GM23338 (cell line): Measurements from ENCODE around the gene PJA2. TPM values are rescaled to one million over a fixed set of nuclear protein-coding genes. Genes with fewer than 3 reads are reported as not detected.

ENCODE experiments used
- ATAC-seq: fragments of 200-7000 bp; cut with Tn5 transposase; 3 replicates; pipeline ENCODE4 v1.9.1; 2020
- DNase-seq: peaks from one replicate; pipeline ENCODE4 v3.0.0-alpha.2; 2015; ENCODE audit warnings: low spot score
- H2AFZ ChIP-seq: fragments of 200-600 bp; sonication (generic); 2 replicates; pipeline ENCODE4 v1.8.0; 2016; ENCODE audit warnings: antibody characterized with exemption, mild to moderate bottlenecking, moderate library complexity
- H3F3A ChIP-seq: fragments of 200-600 bp; sonication (generic); replicated peaks from 2 replicates; pipeline ENCODE4 v1.8.0; 2017; ENCODE audit warnings: antibody characterized with exemption, mixed run types, low read depth
- H3K27ac ChIP-seq: fragments of 200-600 bp; sonication (generic); 2 replicates; pipeline ENCODE4 v1.6.1; 2016; ENCODE audit warnings: low read depth
- H3K27me3 ChIP-seq: fragments of 200-600 bp; sonication (generic); 2 replicates; pipeline ENCODE4 v1.8.0; 2016; ENCODE audit warnings: mild to moderate bottlenecking, mixed run types, moderate library complexity; ENCODE audit not compliant: insufficient read depth
- H3K36me3 ChIP-seq: fragments of 200-600 bp; sonication (generic); 2 replicates; pipeline ENCODE4 v1.8.0; 2016; ENCODE audit warnings: mild to moderate bottlenecking; ENCODE audit not compliant: insufficient read depth
- H3K4me1 ChIP-seq: fragments of 200-600 bp; sonication (generic); 2 replicates; pipeline ENCODE4 v1.8.0; 2016; ENCODE audit warnings: mild to moderate bottlenecking, moderate library complexity; ENCODE audit not compliant: insufficient read depth
- H3K4me2 ChIP-seq: fragments of 200-600 bp; sonication (generic); 2 replicates; pipeline ENCODE4 v1.7.1; 2017; ENCODE audit warnings: mixed run types
- H3K4me3 ChIP-seq: fragments of 200-600 bp; sonication (generic); 2 replicates; pipeline ENCODE4 v1.6.1; 2016; ENCODE audit warnings: mixed run types
- H3K79me2 ChIP-seq: fragments of 200-600 bp; sonication (generic); replicated peaks from 2 replicates; pipeline ENCODE4 v1.8.0; 2017; ENCODE audit warnings: mild to moderate bottlenecking; ENCODE audit not compliant: insufficient read depth
- H3K9me2 ChIP-seq: fragments of 200-600 bp; sonication (generic); 2 replicates; pipeline ENCODE4 v1.8.0; 2017; ENCODE audit not compliant: insufficient read depth
- H4K20me1 ChIP-seq: fragments of 200-600 bp; sonication (generic); replicated peaks from 2 replicates; pipeline ENCODE4 v1.8.0; 2017; ENCODE audit warnings: mild to moderate bottlenecking; ENCODE audit not compliant: insufficient read depth
- H3K27ac Mint-ChIP-seq: 2 replicates; pipeline ENCODE4 v1.8.0; 2020; ENCODE audit warnings: inconsistent platforms, mild to moderate bottlenecking, moderate library complexity, mixed read lengths
- H3K27me3 Mint-ChIP-seq: 3 replicates; pipeline ENCODE4 v1.8.0; 2022; ENCODE audit warnings: low read depth, mild to moderate bottlenecking, moderate library complexity, mixed read lengths, inconsistent platforms; ENCODE audit not compliant: insufficient read depth, poor library complexity
- H3K36me3 Mint-ChIP-seq: 3 replicates; pipeline ENCODE4 v1.8.0; 2021; ENCODE audit warnings: low read depth, mild to moderate bottlenecking, inconsistent platforms, moderate library complexity, mixed read lengths
- H3K4me1 Mint-ChIP-seq: 3 replicates; pipeline ENCODE4 v1.8.0; 2020; ENCODE audit warnings: mild to moderate bottlenecking, inconsistent platforms, mixed read lengths
- H3K4me3 Mint-ChIP-seq: 3 replicates; pipeline ENCODE4 v1.8.0; 2021; ENCODE audit warnings: moderate library complexity, mild to moderate bottlenecking, inconsistent platforms, mixed read lengths
- H3K9me3 Mint-ChIP-seq: 3 replicates; pipeline ENCODE4 v1.8.0; 2020; ENCODE audit warnings: moderate library complexity, mild to moderate bottlenecking, inconsistent platforms, mixed read lengths
- EZH2phosphoT487 ChIP-seq: fragments of 200-600 bp; sonication (generic); IDR thresholded peaks from one replicate; pipeline ENCODE4 v1.8.1; 2018; ENCODE audit warnings: antibody characterized with exemption; ENCODE audit not compliant: unreplicated experiment
- POLR2AphosphoS5 ChIP-seq: IDR thresholded peaks from 2 replicates; pipeline ENCODE4 v1.6.1; 2016; ENCODE audit warnings: antibody characterized with exemption, low read depth
- REST ChIP-seq: IDR thresholded peaks from one replicate; pipeline ENCODE4 v1.6.1; 2018; ENCODE audit warnings: antibody characterized with exemption; ENCODE audit not compliant: unreplicated experiment
- ZNF114 ChIP-seq: fragments of 250-450 bp; sonication (Bioruptor Pico); IDR thresholded peaks from 2 replicates; pipeline ENCODE4 v1.5.0; 2020; ENCODE audit warnings: mild to moderate bottlenecking, moderate library complexity
- polyA plus RNA-seq: library from polyadenylated mRNA; unstranded; fragments of >200 nt; fragmentation: Nextera tagmentation; extraction: Ambion mirVana; gene quantifications from 2 replicates; pipeline ENCODE4 v1.2.1, GENCODE V29; 2016
- total RNA-seq: library from RNA; depleted of rRNA; stranded (reverse); fragments of >200 nt; shearing (Covaris generic); gene quantifications from 2 replicates; pipeline ENCODE4 v1.2.3, GENCODE V29; 2014
- TF ChIP-seq, protein P1 (sequence below), 2 experiments: fragments of 200-600 bp in 1 of 2; sonication (generic) in 1 of 2; conservative IDR thresholded peaks; 2 replicates each; pipeline versions ENCODE4 v1.5.1 to v1.6.1; 2016 to 2017; ENCODE audit warnings: antibody characterized with exemption in 2 of 2, low read depth in 2 of 2, mild to moderate bottlenecking in 2 of 2, moderate library complexity in 1 of 2
- TF ChIP-seq, protein P2 (sequence below): IDR thresholded peaks from 2 replicates; pipeline ENCODE4 v1.6.1; 2016; ENCODE audit warnings: antibody characterized with exemption
- TF ChIP-seq, protein P3 (sequence below): fragments of 250-450 bp; sonication (Bioruptor Pico); IDR thresholded peaks from 2 replicates; pipeline ENCODE4 v1.5.0; 2020; ENCODE audit warnings: mild to moderate bottlenecking, moderate library complexity

The PJA2 gene
- total and polyA plus RNA-seq, 2 experiments from 2014 or later, result 31.5 to 65.3 TPM

DNA sequence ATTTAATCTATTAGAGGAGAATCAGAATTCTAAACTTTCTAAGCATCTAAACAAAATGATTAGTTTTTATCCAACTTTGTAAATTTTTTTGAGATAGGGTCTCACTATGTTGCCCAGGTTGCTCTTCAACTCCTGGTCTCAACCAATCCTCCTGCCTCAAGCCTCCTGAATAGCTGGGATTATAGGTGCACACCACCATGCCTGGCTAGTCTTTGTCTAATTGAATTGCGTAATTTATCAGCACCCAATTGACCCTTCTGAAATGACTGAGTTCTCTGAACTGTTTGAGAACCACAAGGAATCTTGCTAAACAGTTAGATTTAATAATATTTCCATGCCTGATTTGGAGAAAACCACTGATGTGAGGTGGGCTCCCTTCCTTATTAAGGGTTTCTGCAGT lies 75.7 kb downstream of the PJA2 start:
- Mint-ChIP-seq H3K4me1 (peaks cover 3% of the 10 kb centered on the region; the same call in 2 of the 3 replicates), H3K36me3 (peaks cover 3% of the 10 kb centered on the region; the same call in 1 of the 3 replicates), H3K4me3 (no peak overlapping the region), H3K27me3 (no peaks in the 10 kb centered on the region), H3K27ac (no peak overlapping the region), H3K9me3 (no peaks in the 10 kb centered on the region)
- H3K4me2 ChIP-seq, result no peak overlapping the region
- no peaks in the 10 kb centered on the region for H3K79me2 ChIP-seq
- no peak overlapping the region for H3K27ac ChIP-seq
- no peaks in the 10 kb centered on the region for H3K9me2 ChIP-seq
- H4K20me1 ChIP-seq, result no peaks in the 10 kb centered on the region
- H3K4me1 ChIP-seq, result no peaks in the 10 kb centered on the region
- DNase-seq (no peak), ATAC-seq (no peak)
- TF ChIP-seq POLR2AphosphoS5, result no peak
- no peak for TF ChIP-seq REST
- TF ChIP-seq, protein P1, sequence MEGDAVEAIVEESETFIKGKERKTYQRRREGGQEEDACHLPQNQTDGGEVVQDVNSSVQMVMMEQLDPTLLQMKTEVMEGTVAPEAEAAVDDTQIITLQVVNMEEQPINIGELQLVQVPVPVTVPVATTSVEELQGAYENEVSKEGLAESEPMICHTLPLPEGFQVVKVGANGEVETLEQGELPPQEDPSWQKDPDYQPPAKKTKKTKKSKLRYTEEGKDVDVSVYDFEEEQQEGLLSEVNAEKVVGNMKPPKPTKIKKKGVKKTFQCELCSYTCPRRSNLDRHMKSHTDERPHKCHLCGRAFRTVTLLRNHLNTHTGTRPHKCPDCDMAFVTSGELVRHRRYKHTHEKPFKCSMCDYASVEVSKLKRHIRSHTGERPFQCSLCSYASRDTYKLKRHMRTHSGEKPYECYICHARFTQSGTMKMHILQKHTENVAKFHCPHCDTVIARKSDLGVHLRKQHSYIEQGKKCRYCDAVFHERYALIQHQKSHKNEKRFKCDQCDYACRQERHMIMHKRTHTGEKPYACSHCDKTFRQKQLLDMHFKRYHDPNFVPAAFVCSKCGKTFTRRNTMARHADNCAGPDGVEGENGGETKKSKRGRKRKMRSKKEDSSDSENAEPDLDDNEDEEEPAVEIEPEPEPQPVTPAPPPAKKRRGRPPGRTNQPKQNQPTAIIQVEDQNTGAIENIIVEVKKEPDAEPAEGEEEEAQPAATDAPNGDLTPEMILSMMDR (conservative IDR thresholded peaks at IDR 0.05; ENCODE audit: low read depth in 2 of 2), result no peak
- no peaks in the 10 kb centered on the region for H3K36me3 ChIP-seq
- no peaks in the 10 kb centered on the region for H3K27me3 ChIP-seq
- no peak overlapping the region for H3K4me3 ChIP-seq
- no peak overlapping the region for H2AFZ ChIP-seq
- no peaks in the 10 kb centered on the region for H3F3A ChIP-seq

DNA sequence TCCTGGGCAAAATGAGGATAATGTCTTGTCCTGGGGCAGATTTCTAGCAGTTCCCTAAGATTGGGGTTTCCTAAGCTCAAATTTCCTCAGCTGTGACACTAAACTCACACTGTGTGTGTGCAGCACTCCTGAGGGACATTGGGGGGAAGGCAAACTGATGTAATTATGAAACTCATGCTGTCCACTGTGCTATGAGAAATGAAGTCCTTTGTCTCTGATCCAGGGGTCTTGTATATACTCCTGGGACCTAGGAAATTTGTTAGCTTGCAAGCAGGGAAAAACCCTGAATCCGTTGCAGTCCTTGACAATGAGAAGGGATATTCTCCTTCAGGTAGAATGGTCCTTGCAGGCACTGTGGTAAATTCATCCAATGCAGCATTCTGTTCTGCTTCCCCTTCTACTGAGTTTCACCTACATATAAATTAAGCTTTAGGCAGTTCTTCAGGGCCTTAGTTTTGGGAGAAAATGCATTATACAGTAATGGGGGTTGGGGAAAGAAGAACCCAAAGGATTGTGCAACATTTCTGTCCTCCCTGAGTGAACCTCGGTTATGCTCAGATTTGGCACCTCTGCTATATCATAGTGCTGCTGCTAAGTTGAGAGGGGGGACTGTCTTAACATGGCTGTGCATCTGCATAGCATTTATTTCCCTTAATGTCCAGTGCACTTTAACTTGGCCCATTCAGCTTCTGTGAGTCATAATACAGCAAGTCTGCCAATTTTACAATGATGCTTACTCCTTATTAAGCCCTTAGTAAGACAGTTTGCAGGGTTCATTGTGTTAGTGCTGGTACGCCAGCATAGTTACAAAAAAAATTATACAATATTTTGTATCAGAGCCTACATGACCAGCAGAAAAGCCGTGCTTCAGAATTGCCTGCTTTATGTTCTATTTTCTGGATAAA lies 80.2 kb downstream of the PJA2 start:
- Mint-ChIP-seq H3K9me3 (no peaks in the 10 kb centered on the region), H3K4me3 (no peak overlapping the region), H3K27me3 (no peaks in the 10 kb centered on the region), H3K27ac (no peak overlapping the region), H3K4me1 (peaks cover 3% of the 10 kb centered on the region; the same call in 2 of the 3 replicates), H3K36me3 (no peaks in the 10 kb centered on the region; the same call in 2 of the 3 replicates)
- Histone ChIP-seq H3K79me2 (no peaks in the 10 kb centered on the region), H3K36me3 (no peaks in the 10 kb centered on the region), H4K20me1 (no peaks in the 10 kb centered on the region), H3K27ac (no peak overlapping the region), H3K4me3 (no peak overlapping the region), H3F3A (no peaks in the 10 kb centered on the region), H2AFZ (no peak overlapping the region), H3K4me2 (no peak overlapping the region), H3K9me2 (no peaks in the 10 kb centered on the region), H3K4me1 (no peaks in the 10 kb centered on the region), H3K27me3 (no peaks in the 10 kb centered on the region)
- DNase-seq (no peak), ATAC-seq (no peak)
- TF ChIP-seq, protein P2, sequence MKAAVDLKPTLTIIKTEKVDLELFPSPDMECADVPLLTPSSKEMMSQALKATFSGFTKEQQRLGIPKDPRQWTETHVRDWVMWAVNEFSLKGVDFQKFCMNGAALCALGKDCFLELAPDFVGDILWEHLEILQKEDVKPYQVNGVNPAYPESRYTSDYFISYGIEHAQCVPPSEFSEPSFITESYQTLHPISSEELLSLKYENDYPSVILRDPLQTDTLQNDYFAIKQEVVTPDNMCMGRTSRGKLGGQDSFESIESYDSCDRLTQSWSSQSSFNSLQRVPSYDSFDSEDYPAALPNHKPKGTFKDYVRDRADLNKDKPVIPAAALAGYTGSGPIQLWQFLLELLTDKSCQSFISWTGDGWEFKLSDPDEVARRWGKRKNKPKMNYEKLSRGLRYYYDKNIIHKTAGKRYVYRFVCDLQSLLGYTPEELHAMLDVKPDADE, result no peak
- TF ChIP-seq, protein P3, sequence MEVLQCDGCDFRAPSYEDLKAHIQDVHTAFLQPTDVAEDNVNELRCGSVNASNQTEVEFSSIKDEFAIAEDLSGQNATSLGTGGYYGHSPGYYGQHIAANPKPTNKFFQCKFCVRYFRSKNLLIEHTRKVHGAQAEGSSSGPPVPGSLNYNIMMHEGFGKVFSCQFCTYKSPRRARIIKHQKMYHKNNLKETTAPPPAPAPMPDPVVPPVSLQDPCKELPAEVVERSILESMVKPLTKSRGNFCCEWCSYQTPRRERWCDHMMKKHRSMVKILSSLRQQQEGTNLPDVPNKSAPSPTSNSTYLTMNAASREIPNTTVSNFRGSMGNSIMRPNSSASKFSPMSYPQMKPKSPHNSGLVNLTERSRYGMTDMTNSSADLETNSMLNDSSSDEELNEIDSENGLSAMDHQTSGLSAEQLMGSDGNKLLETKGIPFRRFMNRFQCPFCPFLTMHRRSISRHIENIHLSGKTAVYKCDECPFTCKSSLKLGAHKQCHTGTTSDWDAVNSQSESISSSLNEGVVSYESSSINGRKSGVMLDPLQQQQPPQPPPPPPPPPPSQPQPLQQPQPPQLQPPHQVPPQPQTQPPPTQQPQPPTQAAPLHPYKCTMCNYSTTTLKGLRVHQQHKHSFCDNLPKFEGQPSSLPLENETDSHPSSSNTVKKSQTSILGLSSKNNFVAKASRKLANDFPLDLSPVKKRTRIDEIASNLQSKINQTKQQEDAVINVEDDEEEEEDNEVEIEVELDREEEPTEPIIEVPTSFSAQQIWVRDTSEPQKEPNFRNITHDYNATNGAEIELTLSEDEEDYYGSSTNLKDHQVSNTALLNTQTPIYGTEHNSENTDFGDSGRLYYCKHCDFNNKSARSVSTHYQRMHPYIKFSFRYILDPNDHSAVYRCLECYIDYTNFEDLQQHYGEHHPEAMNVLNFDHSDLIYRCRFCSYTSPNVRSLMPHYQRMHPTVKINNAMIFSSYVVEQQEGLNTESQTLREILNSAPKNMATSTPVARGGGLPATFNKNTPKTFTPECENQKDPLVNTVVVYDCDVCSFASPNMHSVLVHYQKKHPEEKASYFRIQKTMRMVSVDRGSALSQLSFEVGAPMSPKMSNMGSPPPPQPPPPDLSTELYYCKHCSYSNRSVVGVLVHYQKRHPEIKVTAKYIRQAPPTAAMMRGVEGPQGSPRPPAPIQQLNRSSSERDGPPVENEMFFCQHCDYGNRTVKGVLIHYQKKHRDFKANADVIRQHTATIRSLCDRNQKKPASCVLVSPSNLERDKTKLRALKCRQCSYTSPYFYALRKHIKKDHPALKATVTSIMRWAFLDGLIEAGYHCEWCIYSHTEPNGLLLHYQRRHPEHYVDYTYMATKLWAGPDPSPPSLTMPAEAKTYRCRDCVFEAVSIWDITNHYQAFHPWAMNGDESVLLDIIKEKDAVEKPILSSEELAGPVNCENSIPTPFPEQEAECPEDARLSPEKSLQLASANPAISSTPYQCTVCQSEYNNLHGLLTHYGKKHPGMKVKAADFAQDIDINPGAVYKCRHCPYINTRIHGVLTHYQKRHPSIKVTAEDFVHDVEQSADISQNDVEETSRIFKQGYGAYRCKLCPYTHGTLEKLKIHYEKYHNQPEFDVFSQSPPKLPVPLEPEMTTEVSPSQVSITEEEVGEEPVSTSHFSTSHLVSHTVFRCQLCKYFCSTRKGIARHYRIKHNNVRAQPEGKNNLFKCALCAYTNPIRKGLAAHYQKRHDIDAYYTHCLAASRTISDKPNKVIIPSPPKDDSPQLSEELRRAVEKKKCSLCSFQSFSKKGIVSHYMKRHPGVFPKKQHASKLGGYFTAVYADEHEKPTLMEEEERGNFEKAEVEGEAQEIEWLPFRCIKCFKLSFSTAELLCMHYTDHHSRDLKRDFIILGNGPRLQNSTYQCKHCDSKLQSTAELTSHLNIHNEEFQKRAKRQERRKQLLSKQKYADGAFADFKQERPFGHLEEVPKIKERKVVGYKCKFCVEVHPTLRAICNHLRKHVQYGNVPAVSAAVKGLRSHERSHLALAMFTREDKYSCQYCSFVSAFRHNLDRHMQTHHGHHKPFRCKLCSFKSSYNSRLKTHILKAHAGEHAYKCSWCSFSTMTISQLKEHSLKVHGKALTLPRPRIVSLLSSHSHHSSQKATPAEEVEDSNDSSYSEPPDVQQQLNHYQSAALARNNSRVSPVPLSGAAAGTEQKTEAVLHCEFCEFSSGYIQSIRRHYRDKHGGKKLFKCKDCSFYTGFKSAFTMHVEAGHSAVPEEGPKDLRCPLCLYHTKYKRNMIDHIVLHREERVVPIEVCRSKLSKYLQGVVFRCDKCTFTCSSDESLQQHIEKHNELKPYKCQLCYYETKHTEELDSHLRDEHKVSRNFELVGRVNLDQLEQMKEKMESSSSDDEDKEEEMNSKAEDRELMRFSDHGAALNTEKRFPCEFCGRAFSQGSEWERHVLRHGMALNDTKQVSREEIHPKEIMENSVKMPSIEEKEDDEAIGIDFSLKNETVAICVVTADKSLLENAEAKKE (CRISPR knock-in tag), result no peak
- TF ChIP-seq EZH2phosphoT487, result no peak
- TF ChIP-seq ZNF114, result no peak
